ENCODE data around the gene ACTL7A. TPM values are rescaled to one million over a fixed set of nuclear protein-coding genes. Genes with fewer than 3 reads are reported as not detected.

Gene ACTL7A
- total and polyA plus RNA-seq, 9 of the 15 experiments (the other 6 are each of a cell fraction or from before 2014, with no cell fraction given), result not detected

DNA sequence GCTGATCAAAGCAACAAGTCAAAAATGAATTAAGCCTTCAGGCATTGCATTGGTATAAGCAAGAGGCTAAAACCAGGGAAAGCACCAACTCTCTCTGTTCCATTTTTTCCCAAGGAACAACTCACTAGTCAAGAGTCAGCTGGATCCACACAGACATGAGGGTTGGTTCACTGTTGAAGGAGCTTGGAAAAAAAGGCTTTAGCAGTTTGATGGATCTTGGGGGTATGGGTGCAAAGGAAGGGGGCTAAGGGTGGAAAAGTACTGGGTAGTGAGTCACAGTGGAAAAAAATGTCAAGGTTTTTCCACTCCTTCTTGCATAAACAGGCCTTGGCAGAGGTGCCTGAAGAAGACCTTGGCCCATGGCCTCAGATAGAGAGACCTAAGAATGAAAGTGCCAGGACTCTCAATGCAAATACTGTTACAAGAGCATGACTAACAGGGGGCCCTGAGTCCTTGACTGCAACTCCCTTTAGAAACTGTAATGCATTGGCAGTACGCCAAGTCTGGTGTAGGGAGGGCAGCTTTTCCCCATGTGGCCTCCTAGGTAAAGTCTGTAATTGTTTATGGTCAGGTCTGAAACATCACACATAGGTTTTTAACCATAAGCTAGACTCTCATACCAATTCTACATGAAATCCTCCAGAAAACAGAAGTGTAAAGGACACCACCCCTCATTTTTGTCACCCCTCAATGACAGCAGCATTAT lies 23.7 kb downstream of the ACTL7A start (continued):
- TF ChIP-seq SIN3B (IDR thresholded peaks at IDR 0.05; ENCODE audit: low read depth), result no peak
- no peak for TF ChIP-seq CTBP1 (IDR thresholded peaks at IDR 0.05; ENCODE audit: borderline replicate concordance)
- TF ChIP-seq, protein P1, sequence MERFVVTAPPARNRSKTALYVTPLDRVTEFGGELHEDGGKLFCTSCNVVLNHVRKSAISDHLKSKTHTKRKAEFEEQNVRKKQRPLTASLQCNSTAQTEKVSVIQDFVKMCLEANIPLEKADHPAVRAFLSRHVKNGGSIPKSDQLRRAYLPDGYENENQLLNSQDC (CRISPR knock-in tag; IDR thresholded peaks at IDR 0.05), result no peak
- TF ChIP-seq BRCA1 (IDR thresholded peaks at IDR 0.05), result no peak
- no peak for TF ChIP-seq BRCA1 (CRISPR knock-in tag; IDR thresholded peaks at IDR 0.05)
- TF ChIP-seq NFIX (CRISPR knock-in tag; IDR thresholded peaks at IDR 0.05; ENCODE audit: low read depth), result peak; percentile 85
- TF ChIP-seq, protein P2, sequence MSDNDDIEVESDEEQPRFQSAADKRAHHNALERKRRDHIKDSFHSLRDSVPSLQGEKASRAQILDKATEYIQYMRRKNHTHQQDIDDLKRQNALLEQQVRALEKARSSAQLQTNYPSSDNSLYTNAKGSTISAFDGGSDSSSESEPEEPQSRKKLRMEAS (CRISPR knock-in tag; IDR thresholded peaks at IDR 0.05), result no peak
- TF ChIP-seq, protein P3, sequence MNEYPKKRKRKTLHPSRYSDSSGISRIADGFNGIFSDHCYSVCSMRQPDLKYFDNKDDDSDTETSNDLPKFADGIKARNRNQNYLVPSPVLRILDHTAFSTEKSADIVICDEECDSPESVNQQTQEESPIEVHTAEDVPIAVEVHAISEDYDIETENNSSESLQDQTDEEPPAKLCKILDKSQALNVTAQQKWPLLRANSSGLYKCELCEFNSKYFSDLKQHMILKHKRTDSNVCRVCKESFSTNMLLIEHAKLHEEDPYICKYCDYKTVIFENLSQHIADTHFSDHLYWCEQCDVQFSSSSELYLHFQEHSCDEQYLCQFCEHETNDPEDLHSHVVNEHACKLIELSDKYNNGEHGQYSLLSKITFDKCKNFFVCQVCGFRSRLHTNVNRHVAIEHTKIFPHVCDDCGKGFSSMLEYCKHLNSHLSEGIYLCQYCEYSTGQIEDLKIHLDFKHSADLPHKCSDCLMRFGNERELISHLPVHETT (CRISPR knock-in tag; conservative IDR thresholded peaks at IDR 0.05 in 1 of 2, IDR thresholded peaks at IDR 0.05 in 1 of 2), result 0 out of 4 replicates have a peak, but pooled peaks of 1 of the 2 experiments have one; percentile 18
- 0 out of 2 replicates have a peak, but pooled peaks have one; percentile 17 for TF ChIP-seq ATF7 (IDR thresholded peaks at IDR 0.05)
- TF ChIP-seq MED1 (CRISPR knock-in tag; IDR thresholded peaks at IDR 0.05; ENCODE audit: borderline replicate concordance), result no peak
- no peak for TF ChIP-seq GABPA (tag; conservative IDR thresholded peaks at IDR 0.05; ENCODE audit: low read depth)
- TF ChIP-seq BDP1 (IDR thresholded peaks at IDR 0.05; ENCODE audit: insufficient read depth, insufficient read length), result no peak
- no peak for TF ChIP-seq BACH1 (tag; IDR thresholded peaks at IDR 0.05)
- TF ChIP-seq, protein P4, sequence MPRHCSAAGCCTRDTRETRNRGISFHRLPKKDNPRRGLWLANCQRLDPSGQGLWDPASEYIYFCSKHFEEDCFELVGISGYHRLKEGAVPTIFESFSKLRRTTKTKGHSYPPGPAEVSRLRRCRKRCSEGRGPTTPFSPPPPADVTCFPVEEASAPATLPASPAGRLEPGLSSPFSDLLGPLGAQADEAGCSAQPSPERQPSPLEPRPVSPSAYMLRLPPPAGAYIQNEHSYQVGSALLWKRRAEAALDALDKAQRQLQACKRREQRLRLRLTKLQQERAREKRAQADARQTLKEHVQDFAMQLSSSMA (CRISPR knock-in tag; IDR thresholded peaks at IDR 0.05), result no peak
- no peak for TF ChIP-seq RBM15 (IDR thresholded peaks at IDR 0.05; ENCODE audit: insufficient read depth, low read length)
- peak; percentile 76 for TF ChIP-seq FOSL1 (tag; conservative IDR thresholded peaks at IDR 0.05)
- no peak for TF ChIP-seq JUND (IDR thresholded peaks at IDR 0.05; ENCODE audit: borderline replicate concordance, low read depth, low read length)
- peak; percentile 37; the same call in 2 of the 3 replicates for TF ChIP-seq JUND (tag; IDR thresholded peaks at IDR 0.05; ENCODE audit: borderline replicate concordance, low read depth, low read length)

Data from K562 (cell line).